D341Med (cell line): Measurements from ENCODE around the gene MAVS.
A peak's percentile ranks its signal among the peaks of the same experiment; 100 is the strongest.

Experiments used
- DNase-seq: peaks from one replicate; pipeline ENCODE4 v3.0.0; 2012; ENCODE audit warnings: low spot score

MAVS gene

GRCh38 chr20:3846740-3847428, at the start of gene MAVS:
Gene MAVS (plus strand): TSS chr20:3846834. CDS start chr20:3854625, 7,791 bp downstream.
- peak; percentile 97 for DNase-seq

GRCh38 chr20:3797226-3797545, 49.4 kb upstream of the MAVS start:
- DNase-seq: no peak

GRCh38 chr20:3797592-3798372, 48.9 kb upstream of the MAVS start:
- DNase-seq: no peak

- no peak for DNase-seq
Measured at GRCh38 chr20:3798373-3798768, 48.3 kb upstream of the MAVS start.

GRCh38 chr20:3798908-3799248, 47.8 kb upstream of the MAVS start:
- no peak for DNase-seq

- DNase-seq: no peak
Measured at GRCh38 chr20:3800256-3800877, 46.3 kb upstream of the MAVS start.

GRCh38 chr20:3800878-3801260, 45.8 kb upstream of the MAVS start:
- DNase-seq: no peak

GRCh38 chr20:3801299-3801698, 45.3 kb upstream of the MAVS start:
- DNase-seq: no peak

- DNase-seq: no peak
Measured at GRCh38 chr20:3801846-3802245, 44.8 kb upstream of the MAVS start.

- no peak for DNase-seq
Measured at GRCh38 chr20:3802524-3803239, 44.0 kb upstream of the MAVS start.

- no peak for DNase-seq
Measured at GRCh38 chr20:3803289-3803688, 43.3 kb upstream of the MAVS start.

GRCh38 chr20:3803854-3804253, 42.8 kb upstream of the MAVS start:
- DNase-seq: no peak

- no peak for DNase-seq
Measured at GRCh38 chr20:3804254-3804751, 42.3 kb upstream of the MAVS start.

GRCh38 chr20:3804781-3805180, 41.9 kb upstream of the MAVS start:
- DNase-seq: no peak

- no peak for DNase-seq
Measured at GRCh38 chr20:3808544-3808943, 38.1 kb upstream of the MAVS start.

- DNase-seq: peak; percentile 66
Measured at GRCh38 chr20:3811467-3812258, 35.0 kb upstream of the MAVS start.

- DNase-seq: no peak
Measured at GRCh38 chr20:3812259-3812681, 34.4 kb upstream of the MAVS start.

GRCh38 chr20:3812975-3813847, 33.4 kb upstream of the MAVS start:
- DNase-seq: no peak

- DNase-seq: no peak
Measured at GRCh38 chr20:3813848-3814581, 32.6 kb upstream of the MAVS start.

- DNase-seq: no peak
Measured at GRCh38 chr20:3814928-3815495, 31.6 kb upstream of the MAVS start.
